Hematopoietic multipotent progenitor cell treated with erythropoietin and hydrocortisone succinate and interleukin-3 and kit ligand, for 6 days (in vitro differentiated cells): Measurements from ENCODE around the gene MATN3.

Source experiments
- DNase-seq: peaks from one replicate; pipeline ENCODE4 v3.0.0-alpha.2; 2015

MATN3 gene

DNA sequence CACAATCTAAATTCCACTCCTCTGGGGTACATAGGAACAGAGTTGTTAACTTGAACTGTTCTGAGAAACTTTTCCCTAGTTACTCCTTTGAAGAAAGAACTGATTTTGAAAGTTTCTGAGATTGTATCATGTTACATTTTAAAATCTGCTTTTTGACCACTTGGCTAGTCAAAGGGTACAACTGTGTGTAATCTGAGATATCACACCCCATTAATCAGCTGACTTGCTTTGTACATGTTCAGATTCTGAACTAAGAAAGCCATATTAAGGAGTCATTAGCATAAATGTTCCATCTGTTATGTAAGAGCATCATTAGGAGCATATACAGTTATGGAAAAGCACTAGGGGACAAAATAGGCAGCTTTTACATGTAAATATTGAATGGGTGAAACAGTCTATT lies 18.7 kb downstream of the MATN3 start:
- no peak for DNase-seq

DNA sequence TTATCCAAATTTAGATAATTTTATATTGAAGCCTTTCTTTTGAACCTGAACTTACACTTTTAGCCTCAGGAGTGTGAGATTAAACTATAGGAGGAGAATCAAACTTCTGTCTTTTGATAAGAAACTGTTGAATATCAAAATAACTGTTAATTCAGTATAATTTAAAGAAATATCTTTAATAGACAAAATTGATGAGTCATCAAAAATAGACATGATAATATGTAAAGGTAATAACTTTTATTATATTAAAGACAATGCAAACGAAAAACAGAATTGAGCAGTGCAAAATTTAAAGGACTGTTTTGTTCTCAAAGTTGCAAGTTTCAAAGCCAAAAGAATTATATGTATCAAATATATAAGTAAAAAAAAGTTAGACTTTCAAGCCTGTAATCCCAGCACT lies 20.6 kb downstream of the MATN3 start:
- no peak for DNase-seq

DNA sequence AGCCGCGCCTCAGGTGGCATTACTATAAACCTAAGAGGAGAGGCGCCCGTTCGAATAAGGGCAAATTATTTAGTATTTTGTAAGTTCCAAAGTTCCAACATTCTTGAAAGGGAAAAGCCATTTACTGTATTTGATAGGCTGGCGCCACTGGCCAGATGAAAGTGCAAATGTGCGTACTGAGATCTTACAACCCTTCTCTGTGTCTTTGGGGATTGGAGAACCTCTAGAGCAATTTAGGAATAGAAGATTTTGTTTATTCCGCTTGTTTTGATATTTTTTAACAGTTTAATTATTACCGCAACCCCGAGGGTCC lies 22.1 kb downstream of the MATN3 start:
- DNase-seq: no peak

DNA sequence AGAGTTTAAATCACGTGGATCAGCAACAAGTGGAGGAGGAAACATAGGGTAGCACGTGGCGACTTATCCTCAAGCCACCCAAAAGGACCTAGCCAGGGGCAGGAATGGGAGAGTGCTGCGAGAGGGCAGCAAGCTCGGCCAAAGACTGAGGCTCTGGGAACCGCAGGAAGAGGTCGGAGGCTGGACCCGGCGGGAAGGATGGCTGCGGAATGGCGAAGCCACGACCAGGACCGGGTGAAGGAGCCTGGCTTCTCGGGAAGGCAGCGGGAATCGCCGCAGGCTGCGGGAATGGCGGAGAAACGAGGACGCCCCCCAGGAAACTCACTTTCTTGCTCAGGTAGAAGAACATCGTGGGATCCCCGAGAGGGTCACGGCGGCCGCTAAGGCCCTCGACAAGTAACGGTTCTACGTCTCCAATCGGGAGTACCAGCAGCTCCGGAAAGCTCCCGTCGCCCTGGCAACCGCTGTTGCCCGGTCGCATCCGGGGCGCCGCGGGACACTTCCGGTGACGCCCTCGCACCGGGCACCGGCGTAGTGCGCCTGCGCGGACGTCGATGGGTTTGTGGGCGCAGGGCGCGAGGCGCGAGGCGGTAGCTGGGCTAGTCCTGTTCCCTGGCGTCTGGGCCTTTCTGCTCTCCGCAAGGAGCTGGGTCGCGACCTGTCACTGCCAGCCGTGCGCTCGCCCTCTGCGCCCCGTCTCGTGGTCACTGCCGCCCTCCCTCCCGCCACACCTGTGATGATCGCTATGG lies 22.6 kb downstream of the MATN3 start, which contains the start of gene WDR35:
Gene WDR35 (minus strand): TSS at position 439 of the 749 bp plus-strand sequence. CDS start 90 bp downstream, at position 349.
- DNase-seq: peak; percentile 94

DNA sequence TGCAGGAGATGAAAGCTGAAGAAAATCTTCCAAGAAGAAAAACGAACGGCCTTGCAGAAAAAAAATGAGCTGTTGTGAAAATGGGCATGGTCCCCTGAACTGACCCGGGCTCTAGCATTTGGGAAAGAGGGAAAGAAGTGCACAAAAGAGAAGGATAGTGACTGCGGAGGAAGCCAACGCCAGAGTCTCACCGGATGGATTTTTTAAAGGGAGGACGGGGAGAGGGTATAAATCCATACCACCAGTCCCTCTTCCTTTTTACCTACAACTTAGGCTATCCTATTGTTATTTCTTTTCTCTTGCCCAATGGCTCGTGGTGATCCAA lies 23.2 kb downstream of the MATN3 start:
- DNase-seq: no peak

DNA sequence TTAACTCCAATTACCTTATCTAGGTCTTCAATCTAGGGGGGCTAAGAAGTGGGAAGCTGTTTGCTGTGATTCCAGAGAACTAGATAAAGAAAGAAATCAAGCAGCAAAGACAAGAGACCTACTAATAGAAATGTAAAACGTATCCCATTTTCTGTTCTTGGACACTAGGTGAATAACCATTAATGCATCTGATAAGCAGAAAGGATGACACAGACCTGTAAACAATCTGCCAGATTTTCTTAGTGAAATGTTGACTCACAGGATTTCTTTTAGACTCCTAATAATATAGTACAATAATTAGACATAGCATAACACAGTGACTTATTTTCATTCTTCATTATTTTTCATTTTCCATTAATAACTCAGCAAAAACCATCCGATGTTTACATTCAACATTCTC lies 23.9 kb downstream of the MATN3 start:
- no peak for DNase-seq

DNA sequence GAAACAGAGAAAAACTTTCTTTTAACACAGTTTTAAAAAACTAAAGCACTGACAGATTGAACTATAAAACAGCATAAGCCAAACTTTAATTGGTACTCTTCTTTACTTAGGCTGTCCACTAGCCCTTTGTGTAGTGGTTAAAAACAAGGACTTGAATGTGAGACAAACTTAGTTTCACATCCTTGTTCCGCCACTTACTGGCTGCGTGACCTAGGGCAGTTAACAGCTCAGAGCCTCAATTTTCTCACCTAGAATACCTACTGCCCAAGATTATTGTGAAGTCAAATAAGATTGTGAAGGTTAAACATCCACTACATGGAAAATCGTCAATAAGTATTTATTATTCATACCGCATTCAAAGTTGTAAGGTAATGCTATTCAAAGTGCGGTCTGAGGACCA lies 24.5 kb downstream of the MATN3 start:
- DNase-seq: no peak

DNA sequence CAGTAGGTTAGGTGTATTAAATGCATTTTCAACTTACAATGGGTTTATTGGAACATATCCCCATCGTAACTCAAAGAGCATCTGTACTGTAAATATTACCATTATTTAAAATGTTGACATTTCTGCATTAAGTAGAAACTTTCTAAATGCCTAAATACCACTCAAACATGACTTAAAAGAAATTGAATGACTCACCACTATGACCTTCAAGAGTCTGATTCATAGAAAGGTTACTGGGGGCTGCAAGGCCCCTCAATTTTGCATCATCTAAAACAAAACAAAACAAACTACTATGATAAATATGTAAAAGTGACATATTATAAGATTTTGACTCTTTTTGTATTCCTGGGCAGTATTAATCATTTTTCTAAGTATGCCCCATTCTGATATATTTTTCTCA lies 30.2 kb downstream of the MATN3 start:
- DNase-seq: no peak

DNA sequence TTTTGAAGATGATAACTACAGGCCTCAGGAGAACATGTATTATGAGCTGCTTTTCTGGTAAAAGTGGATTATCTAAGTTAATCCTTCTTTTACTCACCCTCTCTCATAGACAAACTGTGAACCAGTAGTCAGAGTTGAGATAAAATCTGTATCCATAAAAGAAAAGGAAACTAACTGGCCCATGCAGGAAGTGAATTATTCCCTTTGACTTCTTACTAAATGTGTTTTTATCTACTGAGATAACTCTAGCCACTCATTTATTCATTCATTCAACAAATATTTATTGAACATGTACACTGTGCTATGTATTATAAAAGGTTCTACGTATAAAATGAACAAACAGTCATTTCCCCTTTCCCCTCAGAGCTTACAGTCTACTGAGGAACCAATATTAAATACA lies 32.5 kb downstream of the MATN3 start:
- no peak for DNase-seq

DNA sequence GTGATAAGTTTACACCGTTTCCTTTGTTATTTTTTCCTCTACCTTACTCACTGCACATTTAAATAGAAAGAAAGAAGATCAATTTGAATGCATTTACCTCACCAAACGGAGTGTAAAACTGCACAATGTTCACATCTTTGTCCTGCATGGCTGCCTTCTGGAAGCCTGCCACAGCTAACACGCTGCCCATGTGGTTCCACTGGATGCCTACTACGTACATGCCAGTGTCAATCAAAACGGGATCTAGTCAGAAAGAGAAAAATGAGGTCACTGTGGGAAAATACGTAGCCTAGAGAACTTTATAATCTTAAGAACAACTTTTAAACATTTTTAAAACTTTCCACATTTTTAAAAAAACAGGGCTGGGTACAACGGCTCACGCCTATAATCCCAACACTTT lies 39.0 kb downstream of the MATN3 start:
- DNase-seq: no peak

DNA sequence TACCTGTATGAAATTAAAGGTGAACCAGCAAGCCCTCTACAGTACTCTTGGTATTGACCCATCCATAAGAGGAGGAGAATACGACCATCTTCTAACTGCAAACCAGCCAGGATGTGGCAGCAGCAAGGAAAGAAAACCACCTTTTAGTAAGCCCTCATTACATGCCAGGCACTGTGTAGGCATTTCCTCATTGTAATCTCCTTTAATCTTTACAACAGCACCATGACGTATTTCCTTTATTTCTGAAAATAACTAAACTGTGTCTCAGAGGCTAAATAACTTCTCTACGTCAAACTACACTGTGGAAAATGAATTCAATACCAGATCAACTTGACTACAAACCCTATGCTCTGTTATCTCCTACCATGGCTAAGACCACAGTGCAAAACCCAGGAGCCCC lies 40.8 kb downstream of the MATN3 start:
- DNase-seq: peak; percentile 58

DNA sequence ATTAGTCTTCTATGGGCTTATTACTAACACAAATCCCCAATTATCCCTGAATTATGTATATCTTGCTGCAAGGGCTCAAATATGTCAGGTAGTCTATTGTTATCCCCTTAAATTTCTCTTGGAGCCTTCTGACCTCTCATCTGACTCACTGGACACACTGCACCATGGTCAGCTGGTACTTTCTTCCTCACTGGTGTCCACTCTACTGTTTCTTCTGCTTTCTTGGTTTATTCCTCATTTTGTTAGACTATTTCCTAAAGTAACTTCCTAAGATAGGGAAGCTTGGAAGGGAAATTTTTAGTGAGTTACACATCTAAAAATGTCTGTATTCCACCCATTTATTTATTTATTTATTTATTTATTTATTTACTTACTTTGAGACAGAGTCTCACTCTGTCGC lies 49.1 kb downstream of the MATN3 start:
- no peak for DNase-seq

DNA sequence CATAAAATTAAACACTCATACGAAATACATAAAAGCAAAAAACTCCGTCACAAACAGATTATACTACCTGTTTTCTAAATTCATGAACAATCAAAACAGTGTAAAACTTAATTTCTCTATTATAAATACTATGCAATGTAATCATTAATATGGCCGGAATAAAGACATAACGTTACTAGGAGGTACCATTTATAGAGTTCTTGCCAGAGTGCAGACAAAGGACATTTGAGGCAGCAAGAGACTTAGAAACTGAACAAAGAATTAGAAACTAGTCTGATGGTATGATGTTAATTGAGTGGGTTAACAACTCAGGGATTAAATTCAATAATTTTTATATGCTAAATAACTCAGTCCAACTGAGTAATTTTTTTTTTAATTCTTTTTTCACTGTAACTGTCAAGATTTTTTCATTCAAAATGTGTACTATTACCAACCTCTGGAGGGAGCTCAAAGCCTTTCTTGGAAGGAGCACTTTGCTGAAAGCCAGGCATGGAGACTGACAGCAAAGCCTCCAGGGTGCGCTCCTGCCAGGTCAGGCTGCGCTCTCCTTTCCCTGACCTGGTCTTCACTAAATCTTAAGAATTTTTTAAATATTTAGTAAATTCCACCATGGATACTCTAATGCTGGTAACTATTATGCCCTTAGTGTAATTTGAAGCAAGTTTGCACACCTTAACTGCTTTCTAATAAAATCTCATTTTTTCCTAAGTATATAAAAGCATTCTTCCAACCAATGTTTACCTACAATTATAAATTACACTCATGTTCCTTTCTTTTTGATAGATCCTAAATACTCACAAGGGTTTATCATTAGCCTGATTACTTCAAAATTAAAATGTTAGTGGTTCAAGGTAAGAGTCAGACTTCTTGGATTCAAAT lies 56.7 kb downstream of the MATN3 start:
- peak; percentile 93 for DNase-seq

DNA sequence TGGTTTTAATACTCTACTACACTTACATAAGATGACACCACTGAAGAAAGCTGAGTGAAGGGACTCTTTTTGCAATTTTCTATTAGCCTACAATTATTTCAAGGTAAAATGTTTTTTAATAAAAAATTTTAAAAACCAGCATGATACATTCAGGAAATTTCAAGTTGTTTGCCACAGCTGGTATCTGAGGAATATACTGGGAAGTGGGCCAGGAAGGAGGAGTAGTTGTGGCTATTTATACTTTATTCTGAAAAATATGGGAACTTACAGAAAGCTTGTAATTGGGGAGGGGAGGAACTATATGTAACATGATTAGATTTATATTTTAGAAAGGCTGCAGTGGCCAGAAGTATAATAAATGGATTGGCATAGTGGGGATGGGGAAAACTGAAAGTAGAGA lies 63.4 kb downstream of the MATN3 start:
- DNase-seq: no peak

DNA sequence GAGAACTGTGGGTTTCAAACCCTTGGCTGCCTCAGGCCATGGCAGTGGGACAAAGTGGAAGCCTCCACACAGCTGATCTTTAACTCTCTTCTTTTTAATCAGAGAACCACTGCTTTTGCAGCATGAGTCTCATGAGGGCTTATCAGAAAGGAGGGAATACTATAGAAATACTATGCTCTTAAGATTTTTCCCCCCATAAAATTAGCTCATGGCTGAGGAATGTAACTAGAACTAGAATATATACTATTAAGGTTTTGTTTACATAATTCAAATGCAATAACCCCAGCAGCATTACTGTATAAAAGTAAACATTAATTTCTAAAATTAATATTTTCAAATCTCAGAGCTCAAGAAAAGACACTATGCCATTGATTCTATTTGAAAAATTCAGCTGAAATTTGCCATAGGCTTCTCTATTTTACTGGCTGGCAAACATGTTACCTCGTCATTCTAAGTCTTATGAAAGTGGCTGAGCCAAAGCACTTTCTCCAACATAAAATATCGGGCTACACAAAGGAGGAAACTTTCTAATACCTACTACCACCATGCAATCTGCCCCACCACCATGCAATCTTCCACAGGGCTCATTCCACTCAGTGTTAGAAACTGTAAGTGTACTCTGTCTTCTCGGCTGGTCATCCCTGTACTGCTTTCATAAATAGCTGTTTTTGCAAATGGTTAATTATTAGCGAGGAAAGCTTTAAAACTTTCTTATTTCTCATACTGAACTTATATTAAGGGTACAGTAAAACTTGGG lies 65.1 kb downstream of the MATN3 start:
- no peak for DNase-seq

DNA sequence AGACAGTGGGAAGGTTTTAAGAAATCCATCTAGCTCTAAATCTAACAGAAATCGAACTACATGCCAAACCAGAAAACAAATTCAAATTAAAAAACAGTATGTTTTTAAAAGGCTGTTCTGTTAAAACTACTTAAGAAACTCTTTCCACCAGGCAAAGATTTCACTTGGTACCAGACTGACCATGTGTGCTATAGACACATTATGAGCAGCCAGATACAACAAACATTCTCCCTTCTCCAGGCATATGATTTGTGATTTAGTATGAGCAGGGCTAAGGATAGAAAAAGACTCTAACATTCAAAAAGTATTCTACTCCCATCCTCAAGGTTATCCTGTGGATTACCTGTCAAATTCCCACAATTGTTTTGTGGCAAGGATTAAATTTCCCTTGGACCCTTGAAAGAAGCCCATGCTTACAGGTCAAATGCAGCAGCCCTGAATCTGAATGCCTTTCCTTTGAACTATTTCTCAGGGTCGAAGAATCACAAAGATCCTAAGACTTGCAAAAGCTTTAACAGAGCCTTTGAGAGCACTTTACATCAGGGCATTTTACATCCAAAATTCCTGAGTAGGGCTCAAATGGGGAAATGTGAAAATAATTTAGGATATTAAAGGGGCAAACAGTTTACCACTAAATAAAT lies 68.1 kb downstream of the MATN3 start:
- DNase-seq: no peak

DNA sequence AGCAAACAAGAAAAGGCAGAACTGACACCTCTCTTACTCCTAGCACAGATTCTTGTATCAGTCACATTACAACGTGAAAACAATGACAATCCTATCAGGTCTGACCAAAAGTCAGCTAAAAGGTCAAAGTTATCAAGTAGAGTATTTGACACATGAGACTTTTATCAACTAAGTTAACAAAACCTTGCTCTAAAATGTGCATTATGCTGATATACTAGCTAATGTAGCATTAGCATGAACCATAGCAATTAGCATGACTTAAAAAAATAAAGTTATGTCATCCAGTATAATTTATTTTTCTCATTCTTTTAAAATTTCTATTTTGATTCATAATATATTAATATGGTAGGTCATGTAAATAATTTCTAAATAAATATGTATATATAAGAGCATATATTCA lies 69.3 kb downstream of the MATN3 start:
- DNase-seq: peak; percentile 47

DNA sequence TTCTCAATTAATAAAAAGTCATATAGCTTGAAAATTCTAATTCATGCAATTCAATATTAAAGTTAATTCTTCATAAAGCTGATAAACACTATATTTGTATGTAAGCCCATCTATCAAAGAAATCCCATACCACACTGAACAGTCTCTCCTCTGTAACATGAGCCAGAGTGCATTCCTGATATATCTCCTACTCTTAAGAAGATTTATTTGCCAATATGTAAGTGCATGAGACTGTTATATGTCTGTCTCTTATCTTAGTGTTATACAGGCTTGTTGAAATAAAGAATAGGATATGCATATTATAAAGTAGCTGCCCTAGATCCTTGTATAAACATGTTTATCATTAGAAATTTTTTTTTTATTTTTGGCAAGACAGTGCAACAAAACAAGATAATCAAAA lies 70.3 kb downstream of the MATN3 start:
- DNase-seq: no peak
